Femur (tissue), 1 donor: ENCODE data around the gene PICALM.
"Not testable (repeated sequence)": the region's sequence is repeated elsewhere in the genome, so short reads cannot be mapped to it uniquely, and the experiment has no call there.

Experiments used
- DNase-seq: peaks from one replicate; pipeline ENCODE4 v3.0.0-alpha.2; 2017

The PICALM gene

DNA sequence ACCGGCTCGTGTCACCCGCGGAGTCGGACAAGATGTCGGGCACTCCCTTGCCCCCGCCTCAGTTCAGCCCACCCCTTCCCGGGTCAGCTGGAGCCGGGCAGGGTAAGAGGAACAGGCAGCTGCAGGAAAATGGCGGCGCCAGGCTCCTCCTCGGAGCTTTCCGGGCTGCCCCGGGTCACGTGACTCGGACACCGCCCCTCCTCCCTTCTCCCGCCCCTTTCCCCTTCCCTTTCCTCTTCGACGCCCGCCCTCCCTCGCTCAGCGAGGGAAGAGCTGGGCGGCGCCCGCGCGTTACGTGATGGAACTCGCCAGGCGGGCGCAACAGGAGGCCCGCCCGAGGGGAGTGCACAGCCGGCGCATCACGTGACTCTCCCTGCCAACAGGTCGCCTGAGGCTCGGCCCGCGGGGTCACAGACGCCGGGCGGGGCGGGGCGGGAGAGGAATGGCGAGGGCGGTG is at the start of gene PICALM:
Gene PICALM, minus strand, starts transcription at position 134 of the 457 bp plus-strand sequence. CDS start 304 bp downstream, outside the sequence.
- peak; percentile 99 for DNase-seq

DNA sequence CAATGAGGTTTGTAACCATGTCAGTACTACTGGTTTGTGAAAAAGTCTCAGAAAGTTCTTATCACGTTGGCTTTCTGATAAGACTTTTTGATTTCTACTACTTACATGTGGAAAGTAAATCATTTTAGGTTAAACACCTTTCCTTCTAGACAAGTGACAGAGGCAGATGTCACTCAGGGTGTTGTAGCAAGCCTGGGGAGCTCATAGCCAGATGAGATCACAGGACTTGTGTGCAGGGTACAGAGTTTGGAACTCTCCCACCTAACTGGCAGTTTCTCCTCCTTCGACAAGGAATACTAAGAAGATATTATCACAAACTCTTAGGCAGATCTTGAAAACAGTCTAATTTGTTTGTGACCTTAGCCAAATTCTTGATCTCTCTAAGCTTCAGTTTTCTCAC is 49.4 kb upstream of the PICALM start:
- no peak for DNase-seq

DNA sequence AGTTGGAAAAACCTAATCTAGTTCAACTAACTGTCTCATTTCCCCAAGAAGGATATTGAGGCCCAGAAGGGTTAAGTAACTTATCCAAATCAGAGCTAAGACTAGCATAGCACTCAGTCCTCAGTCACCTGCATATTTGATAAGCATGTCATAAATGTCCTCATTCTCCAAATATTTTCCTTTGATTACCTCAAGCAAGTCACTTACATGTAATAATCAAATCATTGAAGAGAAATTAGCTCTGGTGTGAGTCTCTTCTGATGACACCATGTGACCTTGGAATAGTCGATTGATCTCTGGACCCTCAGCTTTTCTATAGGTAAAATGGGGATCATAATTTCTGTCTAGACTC is 48.8 kb upstream of the PICALM start:
- DNase-seq: no peak

GRCh38 chr11:86117001-86117711 is 48.3 kb upstream of the PICALM start:
- no peak for DNase-seq

GRCh38 chr11:86116386-86116726 is 47.5 kb upstream of the PICALM start:
- no peak for DNase-seq

- no peak for DNase-seq
Observed at GRCh38 chr11:86115542-86116385, 46.9 kb upstream of the PICALM start.

- no peak for DNase-seq
Observed at GRCh38 chr11:86108890-86109638, 40.2 kb upstream of the PICALM start.

GRCh38 chr11:86108191-86108590 is 39.3 kb upstream of the PICALM start:
- DNase-seq: no peak

DNA sequence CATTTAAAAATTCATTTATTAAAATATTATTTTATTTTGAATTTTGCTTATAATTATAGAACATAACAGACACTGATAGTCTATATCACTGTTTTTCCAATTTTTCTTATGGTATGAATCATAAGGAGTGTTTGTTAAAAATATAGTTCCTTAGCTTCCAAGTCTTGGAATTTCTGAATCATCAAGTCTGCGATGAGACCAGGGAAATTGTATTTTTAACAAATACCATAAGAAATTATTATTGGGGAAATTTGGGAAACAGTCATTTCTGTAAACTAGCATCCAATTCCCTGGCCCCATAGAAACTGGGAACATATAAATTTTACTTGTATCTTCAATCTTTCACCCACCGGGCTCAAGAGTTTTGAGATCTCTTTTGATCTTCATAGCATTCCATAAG is 38.0 kb upstream of the PICALM start:
- DNase-seq: no peak

- not testable (repeated sequence) for DNase-seq
Observed at GRCh38 chr11:86106031-86106430, 37.1 kb upstream of the PICALM start.

DNA sequence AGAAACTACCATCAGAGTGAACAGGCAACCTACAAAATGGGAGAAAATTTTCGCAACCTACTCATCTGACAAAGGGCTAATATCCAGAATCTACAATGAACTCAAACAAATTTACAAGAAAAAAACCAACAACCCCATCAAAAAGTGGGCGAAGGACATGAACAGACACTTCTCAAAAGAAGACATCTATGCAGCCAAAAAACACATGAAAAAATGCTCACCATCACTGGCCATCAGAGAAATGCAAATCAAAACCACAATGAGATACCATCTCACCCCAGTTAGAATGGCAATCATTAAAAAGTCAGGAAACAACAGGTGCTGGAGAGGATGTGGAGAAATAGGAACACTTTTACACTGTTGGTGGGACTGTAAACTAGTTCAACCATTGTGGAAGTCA is 36.7 kb upstream of the PICALM start:
- not testable (repeated sequence) for DNase-seq

DNA sequence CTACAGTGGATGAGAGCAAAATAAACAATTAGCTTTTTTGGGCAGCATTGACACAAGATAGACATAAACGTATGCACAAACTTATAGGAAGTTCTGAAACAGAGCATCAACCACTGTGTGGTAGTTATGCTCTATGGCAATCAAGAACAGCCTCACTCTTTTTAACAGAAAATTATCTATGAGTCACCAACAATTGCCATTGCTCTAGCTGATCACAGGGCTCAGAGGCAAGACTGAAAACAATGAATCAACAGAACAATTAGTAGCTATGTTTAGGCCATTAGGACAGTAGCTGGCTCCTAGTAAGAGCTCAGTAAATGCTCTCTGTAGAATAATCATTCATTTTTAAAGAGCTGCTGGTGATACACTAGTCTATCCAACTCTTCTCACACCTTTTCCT is 34.9 kb upstream of the PICALM start:
- no peak for DNase-seq

DNA sequence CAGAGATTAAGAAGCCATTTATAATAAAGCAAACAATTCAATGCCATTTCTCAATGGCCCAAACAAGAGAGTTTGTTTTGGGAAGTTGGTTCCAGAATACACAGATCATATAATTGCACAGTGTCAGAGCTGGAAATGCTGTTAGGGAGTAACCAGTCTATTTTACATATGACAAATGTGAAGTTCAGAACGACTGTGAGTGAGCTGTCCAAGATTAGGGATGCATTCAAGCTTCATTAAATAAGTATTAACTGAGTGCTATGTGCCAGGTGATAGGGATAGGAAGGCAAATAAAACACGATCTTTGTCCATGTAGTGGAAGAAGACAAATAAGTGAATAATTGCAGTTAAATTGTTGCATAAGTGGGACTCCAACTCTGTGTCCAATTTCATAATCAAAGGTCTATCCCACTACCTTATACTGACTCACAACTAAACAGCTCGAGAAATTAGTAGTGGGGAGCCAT is 33.1 kb upstream of the PICALM start:
- DNase-seq: no peak

DNA sequence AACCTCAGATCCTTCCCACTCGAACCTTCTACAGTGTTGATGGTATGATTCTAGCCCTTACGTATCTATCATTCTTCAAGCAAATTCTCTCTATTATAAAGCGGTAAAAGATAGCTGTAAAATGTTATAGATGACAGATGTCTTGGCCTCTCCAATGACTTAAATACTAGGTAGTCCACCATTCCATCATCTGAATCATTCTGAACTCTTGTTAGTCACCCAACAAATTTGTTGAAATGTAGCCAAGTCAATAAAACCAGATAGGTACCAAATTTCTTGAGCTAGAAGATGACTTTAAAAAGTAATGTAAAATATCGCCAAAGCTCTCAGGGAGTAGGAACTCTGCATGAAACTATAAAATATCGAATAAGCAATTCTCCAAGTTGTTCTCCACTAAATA is 32.6 kb upstream of the PICALM start:
- no peak for DNase-seq

DNA sequence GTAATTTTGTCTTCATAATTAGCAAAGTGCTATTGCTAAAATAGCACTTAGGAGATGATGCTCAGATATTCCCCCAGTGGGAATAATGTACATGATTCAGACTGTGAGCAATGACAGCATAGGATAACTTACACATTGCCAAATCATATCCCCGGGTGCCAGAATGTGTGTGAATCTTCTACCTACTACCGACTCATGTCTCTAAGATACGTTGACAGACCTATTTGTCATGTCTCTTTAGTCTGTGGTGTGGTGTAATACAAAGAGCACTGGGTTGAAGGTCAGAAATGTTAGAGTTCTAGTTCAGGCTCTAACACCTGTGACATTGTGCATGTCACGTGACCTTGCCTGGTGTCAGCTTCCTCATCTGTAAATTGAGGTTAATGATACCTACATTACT is 31.0 kb upstream of the PICALM start:
- no peak for DNase-seq

DNA sequence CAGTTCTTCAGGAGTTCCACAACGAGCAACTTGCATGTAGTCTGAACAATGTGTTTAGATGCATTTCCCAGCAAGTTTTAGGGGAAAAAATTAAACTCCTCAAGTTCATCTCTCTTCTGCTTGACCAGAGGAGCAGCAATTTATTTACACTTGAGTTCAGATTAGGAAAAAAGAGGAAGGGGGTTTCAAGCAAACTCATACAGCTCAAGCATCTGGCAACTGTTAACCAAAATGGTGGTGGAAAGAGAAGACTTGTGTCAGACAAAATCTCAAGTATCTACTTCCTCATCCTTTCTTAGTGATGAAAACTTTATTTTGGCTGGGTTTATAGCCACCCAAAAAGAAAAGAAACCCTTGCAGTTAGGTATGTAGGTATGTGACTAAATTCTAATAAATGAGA is 29.1 kb upstream of the PICALM start:
- no peak for DNase-seq

GRCh38 chr11:86091566-86091965 is 22.7 kb upstream of the PICALM start:
- DNase-seq: peak; percentile 71

DNA sequence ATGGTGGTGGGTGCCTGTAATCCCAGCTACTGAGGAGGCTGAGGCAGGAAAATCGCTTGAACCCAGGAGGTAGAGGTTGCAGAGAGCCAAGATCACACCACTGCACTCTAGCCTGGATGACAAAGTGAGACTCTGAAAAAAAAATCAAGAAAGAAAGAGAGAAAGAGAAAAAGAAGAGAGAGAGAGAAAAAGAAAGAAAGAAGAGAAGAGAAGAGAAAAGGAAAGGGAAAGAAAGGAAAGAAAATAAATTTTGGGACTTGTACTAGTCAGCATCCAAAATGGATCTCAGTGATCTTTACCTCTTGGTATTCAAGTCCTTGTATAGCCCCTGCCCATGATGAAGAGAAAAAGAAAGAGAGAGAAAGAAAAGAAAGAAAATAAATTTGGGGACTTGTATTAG is 22.2 kb upstream of the PICALM start:
- DNase-seq: no peak

DNA sequence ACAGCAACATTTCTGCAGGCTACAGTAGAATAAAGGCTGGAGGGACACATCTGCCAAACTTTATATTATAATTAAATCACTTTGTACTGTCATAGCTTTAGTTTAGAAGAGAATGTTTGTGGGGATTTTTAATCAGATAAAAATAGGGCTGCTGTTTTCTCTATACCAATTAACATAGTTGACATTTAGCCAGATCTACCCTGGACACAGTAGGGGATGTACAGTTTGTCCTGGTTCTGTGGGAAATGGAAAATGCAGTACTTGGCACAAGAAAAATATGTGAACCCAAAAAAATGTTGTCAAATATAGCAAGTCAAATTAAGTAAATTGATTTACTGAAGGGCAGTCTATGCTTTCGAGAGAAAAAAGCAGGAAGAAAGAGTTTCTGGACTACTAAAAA is 20.8 kb upstream of the PICALM start:
- DNase-seq: no peak

DNA sequence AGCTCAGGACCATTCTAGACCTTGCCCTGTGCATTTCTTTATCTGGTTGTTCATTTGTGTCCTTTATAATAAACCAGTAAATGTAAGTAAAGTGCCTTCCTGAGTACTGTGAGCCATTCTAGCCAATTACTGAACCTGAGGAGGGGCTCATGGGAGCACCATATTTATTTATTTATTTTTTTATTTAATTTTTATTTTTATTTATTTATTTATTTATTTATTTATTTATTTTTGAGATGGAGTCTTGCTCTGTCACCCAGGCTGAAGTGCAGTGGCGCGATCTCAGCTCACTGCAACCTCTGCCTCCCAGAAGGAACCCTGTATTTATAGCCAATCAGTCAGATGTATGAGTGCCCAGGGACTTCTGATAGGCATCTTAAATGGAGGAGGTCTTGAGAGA is 18.8 kb upstream of the PICALM start:
- DNase-seq: not testable (repeated sequence)

GRCh38 chr11:86087256-86087655 is 18.4 kb upstream of the PICALM start:
- DNase-seq: no peak

- DNase-seq: no peak
Observed at GRCh38 chr11:86081455-86081854, 12.6 kb upstream of the PICALM start.

- no peak for DNase-seq
Observed at GRCh38 chr11:86079421-86079820, 10.5 kb upstream of the PICALM start.

DNA sequence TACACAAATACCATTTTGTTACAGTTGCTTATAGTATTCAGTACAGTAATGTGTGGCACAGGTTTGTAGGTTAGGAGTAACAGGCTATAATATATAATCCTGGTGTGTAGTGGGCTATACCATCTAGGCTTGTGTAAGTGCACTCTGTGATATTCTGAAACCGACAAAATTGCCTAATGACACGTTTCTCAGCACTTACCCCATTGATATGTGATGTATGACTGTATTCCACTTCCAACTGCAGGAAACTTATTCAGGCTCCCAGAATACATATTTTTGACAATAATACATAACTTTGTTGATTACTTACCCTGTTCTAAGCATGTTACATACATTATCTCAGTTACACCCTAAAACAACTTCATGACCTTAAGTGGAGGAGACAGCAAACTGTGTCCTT is 5.1 kb upstream of the PICALM start:
- DNase-seq: no peak
